Measurements from ENCODE around the gene GREB1.
"Not testable (repeated sequence)": the region's sequence is repeated elsewhere in the genome, so short reads cannot be mapped to it uniquely, and the experiment has no call there.

GREB1 gene

DNA sequence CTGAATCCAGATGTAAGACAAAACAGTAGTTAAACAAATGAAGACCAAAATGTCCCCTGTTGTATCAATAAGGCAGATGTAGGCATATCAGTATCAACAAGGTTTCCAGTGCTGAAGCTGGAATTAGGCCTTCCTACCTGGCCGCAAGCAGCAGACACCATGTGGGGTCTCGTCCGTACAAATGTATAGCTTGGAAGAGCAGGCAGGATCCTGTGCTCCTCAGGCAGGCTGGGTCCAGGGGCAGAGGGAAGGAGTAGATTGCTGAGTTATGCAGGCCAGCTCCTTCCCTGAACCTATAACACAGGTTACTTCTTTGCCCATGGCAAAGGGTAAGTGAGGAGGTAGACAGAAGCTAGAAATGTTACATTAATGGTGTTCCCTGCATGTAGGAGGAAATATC lies 112.7 kb downstream of the GREB1 start:
- no peak for DNase-seq

GRCh38 chr2:11647834-11648600 lies 114.2 kb downstream of the GREB1 start:
- no peak for DNase-seq

DNA sequence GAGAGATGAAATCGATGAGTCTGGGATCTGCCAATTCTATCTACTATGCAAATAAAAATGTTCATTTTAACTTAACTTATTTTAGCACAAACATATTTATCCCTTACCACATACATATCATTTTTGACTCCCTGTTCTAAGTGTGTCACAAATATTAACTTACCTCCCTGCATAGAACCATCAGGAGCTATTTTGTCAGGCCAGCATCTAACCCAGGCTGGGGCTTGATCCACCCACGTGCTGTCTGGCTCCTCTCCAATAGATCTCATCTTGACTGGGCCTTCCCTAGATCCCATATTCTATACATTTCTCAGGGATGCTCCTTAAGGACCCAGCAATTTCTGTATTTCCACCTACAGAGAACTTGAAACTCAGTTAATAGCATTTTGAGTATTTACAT lies 115.2 kb downstream of the GREB1 start:
- no peak for DNase-seq

- DNase-seq, result no peak
Observed at GRCh38 chr2:11651856-11652548, 118.2 kb downstream of the GREB1 start.

DNA sequence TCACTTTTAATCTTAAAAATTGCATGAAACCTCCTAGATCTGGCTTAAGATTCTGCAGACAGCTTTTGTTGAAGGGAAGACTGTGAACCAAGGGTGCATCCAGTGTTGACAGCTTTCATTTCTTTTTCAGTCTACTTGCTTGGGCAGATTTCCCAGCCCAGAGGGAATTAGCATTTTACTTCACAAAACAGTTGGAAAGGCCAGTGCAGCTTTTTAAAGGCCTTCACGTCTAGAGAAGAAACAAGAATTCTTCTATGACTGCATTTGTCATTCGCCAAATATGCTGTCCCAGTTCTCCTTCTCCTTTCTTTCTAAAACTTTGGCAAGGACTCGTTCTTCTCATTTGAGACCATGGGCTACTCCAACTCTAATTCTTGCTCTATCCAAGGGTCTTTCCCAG lies 118.7 kb downstream of the GREB1 start:
- no peak for DNase-seq

DNA sequence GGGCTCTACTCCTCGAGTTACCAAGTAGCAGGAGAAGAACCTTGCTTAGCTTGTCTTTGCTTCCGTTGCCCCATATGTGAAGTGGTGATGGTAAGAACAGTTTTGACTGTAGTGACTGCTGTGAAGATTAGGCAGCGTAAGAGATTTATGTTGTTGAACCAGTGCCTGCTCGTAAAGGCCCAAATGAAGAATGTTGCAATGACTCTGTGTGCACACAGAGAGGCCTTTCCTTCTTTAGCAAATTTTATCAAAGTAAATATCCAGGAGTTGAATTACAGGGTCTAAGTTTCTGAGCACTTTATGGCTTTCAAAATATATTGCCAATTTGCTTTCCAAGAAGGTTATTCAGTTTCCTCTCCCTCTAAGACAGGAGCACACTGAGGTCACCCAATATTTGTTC lies 121.7 kb downstream of the GREB1 start:
- no peak for DNase-seq

DNA sequence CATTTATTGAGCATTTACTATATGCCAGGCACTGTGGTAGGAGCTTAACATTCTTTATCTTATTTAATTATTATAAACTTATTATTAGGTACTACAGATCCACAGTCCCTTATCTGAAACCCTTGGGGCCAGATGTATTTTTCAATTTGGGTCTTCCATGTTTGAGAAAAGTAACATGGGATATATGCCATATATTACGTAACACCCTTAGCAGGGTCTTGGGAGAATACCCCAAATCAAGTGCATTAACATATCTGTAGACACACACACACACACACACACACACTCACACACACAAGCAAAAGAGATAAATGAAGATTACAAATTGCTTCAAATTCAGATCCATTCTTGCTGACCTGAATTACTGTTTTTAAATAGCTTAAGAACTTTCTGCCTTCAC lies 122.4 kb downstream of the GREB1 start:
- DNase-seq, result no peak

GRCh38 chr2:11656671-11657101 lies 122.8 kb downstream of the GREB1 start:
- no peak for DNase-seq

DNA sequence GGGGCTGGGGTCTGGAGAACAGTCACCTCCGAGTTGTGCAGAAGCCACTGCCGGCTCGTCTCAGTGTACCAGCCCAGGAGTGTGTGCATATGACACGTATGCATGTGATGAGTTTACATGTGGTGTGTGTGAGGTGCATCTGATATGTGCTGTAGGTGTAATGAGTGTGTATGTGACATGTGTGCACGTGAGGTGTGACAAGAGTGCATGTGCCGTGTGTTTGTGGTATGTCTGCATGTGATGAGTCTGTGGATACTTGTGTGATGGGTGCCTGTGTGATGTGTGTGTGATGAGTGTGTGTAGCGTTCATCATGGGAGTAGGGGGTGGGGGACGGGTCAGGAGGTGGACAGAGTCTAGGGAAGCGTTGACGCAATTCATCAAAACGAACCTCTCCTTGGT lies 123.3 kb downstream of the GREB1 start:
- DNase-seq, result no peak

DNA sequence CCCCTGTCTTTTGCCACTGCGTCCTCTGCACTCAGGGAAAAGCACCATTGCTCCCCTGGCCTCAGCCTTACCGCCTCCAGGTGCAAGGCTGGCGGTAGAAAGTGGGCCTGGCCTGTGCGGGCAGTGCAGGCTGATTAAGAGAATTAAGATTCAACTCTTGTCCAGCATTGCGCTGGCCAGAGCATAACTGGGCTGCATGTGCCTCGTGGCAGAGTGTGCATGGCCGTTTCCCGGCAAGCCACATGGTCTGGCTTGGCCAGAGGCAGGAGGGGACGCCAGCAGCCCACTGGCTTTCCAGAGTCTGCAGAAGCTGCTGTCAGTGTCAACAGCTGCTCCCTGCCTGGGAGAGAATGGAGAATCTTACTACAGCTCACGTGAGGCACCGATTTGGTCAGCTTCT lies 123.8 kb downstream of the GREB1 start:
- DNase-seq, result no peak

- no peak for DNase-seq
Observed at GRCh38 chr2:11658208-11659114, 124.6 kb downstream of the GREB1 start.

DNA sequence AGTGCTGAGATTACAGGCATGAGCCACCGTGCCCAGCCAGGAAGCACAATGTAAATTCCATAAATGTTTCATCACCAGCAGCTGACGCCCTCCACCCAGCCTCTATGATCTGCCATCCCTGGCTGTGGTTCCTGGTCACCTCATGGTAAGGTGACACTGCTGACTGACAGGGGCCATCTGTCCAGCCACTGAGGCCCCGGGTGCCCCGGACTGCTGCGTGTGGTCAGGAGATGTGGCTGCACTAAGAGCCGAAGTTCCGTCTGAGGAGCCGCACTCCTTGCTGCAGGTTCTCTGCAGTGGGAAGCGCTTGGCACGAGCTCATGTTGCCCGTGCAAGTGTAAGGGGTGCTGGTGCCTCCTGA lies 125.2 kb downstream of the GREB1 start:
- no peak for DNase-seq

DNA sequence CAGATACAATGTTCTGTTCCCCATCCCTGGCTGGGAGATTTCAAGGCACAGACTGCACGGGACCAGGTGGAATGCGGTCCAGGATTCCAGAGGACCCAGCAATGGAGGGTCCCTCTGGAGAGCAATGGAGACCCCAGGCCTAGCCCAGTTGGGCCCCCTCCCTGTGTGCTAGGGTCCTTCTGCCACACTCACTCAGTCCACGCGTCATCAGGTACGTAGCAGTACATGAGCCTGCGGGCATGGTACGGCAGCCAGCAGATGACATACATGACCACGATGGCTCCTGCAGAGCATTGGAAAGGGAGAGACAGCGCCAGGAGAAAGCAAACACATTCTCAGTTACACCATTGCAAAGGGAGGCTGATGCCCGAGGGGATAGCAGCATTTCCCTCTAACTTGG lies 126.0 kb downstream of the GREB1 start:
- DNase-seq, result no peak

- DNase-seq, result not testable (repeated sequence)
Observed at GRCh38 chr2:11660396-11660795, 126.6 kb downstream of the GREB1 start.

GRCh38 chr2:11661891-11662435 lies 128.1 kb downstream of the GREB1 start:
- no peak for DNase-seq

- DNase-seq, result no peak
Observed at GRCh38 chr2:11662882-11663281, 129.0 kb downstream of the GREB1 start.

- no peak for DNase-seq
Observed at GRCh38 chr2:11663427-11663826, 129.6 kb downstream of the GREB1 start.

- DNase-seq, result no peak
Observed at GRCh38 chr2:11665028-11665427, 131.2 kb downstream of the GREB1 start.

DNA sequence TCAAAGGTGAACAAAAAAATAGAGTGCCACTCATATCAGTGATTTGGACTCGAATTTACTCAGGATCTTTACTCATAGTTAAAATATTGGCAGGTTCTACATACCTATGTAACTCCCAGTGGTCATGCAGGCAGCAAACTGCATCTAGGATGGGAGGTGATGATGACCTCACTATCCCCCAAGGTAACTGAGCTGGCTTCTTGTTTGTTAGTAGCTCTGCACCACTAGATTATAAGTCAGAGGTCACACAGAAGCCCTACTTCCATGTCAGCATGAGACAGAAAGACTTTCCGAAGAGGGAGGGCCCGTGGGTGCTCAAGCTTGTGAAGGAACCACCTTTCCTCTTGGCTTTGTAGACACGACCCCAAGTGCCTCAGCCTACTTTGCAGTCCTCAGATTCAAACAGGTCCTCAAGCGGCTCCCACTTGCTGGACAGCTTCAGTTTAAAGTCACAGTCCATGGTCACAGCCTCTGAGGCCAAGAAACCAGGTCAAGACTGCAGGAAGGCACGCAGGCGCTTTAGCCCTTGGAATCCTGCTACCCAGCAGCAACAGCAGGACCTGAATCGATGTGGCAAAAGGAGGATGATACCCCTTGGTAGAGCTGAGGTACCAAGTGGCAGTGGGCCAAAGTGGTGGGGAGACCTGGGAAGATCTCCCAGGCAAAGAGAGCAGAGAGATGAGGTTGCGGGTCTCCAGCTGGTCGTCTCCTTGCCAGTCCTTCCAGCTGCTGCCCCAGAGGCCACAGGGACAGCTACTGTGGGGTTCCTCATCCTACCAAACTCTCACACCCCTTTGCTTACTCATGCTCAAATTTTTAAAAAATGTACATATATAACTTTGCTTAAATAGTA lies 131.9 kb downstream of the GREB1 start:
- no peak for DNase-seq

DNA sequence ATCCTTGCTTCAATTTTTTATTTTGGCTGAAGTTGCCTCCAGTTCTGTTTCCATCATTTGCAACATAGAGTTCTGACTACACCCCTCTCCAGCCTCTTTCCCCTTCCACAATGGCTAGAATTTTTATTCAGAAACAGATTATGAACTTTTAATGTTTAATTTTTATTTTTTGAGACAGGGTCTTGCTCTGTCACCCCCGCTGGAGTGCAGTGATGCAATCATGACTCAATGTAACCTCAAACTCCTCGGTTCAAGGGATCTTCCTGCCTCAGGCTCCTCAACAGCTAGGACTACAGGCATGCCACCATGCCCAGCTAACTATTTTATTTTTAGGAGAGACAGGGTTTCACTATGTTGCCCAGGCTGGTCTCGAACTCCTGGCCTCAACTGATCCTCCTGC lies 133.3 kb downstream of the GREB1 start:
- no peak for DNase-seq

- no peak for DNase-seq
Observed at GRCh38 chr2:11667866-11668637, 134.2 kb downstream of the GREB1 start.
